ENCODE results near the gene LIPM.
"Not testable (repeated sequence)": the region's sequence is repeated elsewhere in the genome, so short reads cannot be mapped to it uniquely, and the experiment has no call there.

The LIPM gene

DNA sequence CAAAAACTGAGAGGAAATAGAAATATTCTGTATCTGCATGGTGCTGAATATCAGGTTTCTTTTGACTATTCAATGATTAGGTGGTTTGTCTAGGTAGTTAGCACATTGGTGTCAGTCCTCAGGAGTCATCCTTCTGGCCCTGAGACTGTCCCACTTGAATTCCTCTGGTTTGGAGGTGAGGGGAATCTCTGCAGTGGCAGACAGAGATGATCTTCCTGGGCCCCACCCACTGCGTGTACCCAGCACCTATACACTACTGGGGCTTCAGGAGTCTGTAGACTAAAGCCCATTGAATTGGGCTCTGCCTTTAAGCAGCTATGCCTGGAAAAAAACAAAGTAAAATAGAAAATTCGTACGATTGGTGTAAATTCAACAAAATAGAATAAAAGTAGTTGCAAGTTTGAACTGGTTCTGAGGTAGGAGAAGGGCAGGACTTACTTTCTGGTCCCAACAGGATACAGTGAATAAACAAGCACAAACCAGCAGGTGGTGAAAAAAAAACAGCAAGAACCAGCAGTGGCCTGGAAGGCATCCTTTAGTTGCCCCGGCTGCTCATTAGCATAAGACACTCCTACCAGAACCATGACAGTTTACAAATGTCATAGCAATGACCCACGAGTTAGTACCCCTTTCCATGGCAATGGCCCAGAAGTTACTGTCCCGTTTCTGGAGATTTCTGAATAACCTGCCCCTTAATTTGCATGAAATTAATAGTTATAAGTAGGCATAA, 1.7 kb downstream of the LIPM start:
- no peak for DNase-seq

DNA sequence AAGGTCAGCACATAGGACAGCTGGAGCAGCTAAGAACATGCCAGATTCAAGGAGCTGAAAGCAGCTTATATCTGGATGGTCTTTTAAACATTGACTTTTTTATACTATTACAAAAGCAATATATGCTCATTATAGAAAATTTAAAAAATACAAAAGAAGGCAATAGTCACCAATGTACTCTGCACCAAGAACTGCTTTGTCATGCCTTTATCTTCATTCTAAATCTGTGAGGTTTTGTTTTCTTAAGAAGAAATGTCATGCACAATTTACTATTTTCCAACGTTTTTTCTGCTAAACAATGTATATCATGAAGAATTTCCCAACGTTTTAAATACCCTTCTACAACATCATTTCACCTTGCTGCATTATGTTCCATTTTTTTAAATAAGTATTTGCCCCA, 2.8 kb downstream of the LIPM start:
- no peak for DNase-seq

DNA sequence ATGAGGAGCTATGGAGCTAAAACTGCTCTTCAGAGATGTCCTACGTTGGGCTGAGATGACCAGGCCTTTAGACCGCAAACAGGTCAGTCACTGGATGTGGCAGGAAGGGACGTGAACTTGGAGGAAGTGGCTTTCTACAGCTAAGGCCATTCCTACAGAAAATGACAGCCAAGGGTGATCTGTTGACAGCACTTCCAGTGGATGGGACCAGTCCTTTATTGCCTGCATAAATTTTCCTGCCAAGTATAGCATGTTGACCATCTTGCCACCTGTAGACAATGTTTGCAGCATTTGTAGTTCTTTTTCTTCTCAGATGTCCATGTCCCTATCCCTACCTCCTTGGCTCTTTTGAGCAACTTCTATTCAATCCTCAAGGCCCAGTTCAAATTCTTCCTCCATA, 3.4 kb downstream of the LIPM start:
- no peak for DNase-seq

DNA sequence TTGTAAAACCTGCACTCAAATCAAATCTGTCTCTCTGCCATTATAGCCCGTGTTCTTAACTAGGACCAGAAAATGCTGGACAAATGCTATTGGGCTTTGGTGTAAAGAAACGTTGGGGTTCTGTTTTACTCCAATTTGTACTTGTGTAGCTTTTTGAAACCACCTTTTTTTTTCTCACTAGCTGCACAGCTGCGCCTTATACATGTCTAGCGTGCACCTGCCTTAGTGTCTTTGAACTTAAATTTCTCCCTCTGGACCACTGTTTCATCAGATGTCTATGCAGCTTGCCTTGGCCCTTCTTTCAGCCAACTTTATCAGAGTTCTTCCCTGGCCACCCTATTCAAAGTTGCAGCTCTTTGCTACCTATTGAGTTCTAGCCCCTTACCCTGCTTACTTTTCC, 7.1 kb downstream of the LIPM start:
- DNase-seq = no peak

DNA sequence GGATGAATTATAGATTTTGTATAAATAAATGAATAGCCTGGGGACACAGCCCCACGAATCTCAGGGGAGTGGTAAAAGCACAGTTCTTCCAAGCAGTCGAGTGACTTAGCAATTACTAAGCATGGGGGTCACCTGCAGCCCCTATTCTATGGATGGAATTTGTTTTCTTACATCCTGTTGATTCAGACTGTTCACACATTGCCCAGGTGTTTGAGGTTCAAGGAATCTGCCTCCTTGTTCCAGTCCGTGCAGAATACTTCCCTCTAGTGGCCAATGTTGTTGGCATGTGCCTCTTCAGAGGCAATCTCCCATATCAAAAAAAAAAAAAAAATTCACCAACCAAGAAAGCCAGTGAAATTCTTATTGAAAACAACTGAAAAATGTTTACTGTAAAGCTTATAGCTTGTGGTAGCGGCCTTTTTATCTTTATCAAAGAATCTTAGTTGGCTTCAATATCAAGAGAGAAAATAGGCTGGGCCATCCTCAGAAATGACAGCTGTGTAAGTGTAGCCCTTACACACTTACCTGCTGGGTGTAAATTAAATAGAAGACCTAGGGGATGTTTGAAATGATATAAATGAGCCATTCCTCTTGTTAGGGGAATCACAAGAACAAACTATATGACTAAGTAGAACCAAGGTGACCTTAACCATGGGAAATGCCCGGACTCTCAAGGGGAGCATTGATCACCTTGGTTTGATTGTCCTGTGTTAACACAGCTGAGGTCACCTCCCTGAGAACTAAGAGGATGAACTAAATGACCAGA, 7.8 kb downstream of the LIPM start:
- DNase-seq = peak in 1 of 14 donors; percentile 23

DNA sequence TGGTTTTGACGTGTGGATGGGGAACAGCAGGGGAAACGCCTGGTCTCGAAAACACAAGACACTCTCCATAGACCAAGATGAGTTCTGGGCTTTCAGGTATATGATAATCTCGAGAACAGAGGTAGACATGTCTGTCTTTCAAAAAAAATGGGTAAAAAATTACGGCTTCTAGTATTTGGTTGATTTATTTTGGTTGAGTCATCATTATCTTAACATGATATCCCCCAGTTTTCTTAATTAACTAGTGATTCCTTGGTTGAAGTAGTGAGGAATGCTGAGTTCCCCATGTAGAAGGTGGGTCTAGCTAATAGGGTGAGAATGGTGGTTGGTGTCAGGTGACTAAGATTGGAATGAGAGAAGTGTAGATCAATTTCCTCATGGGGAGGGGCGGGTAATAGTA, 10.7 kb downstream of the LIPM start:
- DNase-seq = no peak

DNA sequence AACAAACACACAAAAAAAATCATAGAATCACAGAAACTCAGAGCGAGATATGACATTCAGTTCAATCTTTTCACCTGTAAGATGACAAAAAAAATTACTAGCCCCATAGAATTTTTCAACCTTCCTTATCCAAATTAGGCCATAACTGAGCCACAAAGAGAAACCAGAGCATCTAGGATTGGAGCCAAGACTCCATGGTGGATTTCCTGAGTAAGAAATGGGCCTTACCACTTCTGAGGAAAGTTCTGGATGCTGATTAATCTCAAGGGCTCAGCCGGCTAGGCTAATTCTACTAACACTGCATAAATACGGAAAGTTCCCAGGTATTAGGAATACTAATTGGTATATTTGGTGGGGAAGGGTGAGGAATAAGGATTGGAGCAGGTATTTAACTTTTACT, 16.8 kb downstream of the LIPM start:
- no peak for DNase-seq

DNA sequence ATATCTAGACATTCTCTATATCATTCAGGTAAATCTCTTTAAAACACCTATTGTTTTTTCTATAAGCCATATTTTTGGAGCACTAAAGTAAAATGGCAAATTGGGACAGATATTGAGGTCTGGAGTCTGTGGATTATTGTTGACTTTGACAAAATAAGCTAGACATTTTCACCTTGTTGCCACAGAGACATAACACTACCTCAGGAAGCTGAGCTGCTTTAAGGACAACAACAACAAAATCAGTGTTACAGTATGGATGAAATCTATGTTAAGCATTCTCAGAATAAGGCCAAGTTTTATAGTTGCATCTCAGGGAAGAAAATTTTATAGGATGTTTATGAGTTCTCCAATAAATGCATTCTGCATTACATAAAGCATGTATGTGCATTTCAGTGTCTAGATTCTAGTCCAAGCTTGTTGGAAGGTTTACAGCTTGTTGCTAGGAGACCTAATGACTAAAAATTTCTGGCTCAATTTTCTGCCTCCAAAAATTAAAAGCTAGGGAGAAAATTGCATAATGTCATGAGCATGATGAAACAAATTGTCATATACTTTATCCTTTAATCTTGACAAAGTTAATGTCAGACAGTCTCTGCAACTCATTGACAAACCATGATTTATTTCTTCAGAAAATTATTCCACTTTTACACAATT, 18.3 kb downstream of the LIPM start:
- peak in 1 of 14 donors; percentile 5 for DNase-seq

DNA sequence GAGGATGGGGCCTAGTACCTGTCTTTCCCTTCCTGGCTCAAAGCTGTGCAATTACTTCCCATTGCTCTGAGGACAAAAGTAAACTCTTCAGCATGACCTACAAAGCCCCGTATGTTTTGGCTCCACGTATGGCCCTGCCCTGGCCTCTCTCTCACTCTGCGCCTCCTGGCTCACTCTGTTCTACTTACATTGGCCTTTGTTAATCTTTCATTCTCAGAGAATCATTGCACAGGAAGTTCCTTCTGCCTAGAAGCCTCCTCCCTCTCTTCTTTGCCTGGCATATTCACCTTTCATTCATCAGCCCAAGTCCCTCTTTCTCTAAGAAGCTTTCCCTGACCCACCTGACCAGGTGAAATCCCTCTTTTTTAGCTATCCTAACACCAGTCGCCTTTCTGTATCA, 23.9 kb downstream of the LIPM start:
- DNase-seq = no peak

DNA sequence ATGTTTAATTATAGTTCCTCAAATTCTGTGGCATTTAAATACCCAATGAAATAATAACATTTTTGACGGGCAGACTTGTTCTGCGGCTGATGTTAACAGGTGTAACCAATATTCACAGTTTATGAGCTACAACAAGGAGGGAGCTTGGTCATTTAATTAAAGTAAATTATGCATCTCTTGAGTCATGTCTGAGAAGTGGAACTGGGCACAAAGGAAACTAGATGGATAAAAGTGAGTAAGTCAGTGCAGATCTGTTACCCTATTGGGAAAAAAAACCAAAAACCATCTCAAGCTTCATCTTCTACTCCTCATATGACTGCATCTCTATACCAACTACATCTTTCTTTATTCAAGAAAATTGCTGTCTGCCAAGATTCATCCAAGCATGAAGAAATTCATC, 25.1 kb downstream of the LIPM start:
- DNase-seq = no peak

DNA sequence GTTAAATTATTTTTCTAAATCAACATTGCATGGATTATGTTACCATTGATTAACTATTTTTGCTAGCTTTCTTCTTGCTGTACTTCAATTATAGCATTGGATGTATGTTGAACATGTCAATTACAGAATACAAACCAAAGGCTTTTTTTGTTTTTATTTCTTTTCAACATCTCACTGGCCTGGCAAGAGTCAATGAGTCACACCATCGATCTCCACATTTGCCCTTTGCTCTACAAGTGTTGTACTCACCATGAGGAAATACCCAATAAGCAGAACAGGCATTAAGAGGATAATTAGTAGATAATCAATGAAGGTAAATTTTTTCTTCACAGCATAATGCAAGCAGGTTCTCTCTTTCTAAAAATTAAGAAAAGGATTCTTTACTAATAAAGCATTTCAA, 25.8 kb downstream of the LIPM start:
- DNase-seq = no peak

DNA sequence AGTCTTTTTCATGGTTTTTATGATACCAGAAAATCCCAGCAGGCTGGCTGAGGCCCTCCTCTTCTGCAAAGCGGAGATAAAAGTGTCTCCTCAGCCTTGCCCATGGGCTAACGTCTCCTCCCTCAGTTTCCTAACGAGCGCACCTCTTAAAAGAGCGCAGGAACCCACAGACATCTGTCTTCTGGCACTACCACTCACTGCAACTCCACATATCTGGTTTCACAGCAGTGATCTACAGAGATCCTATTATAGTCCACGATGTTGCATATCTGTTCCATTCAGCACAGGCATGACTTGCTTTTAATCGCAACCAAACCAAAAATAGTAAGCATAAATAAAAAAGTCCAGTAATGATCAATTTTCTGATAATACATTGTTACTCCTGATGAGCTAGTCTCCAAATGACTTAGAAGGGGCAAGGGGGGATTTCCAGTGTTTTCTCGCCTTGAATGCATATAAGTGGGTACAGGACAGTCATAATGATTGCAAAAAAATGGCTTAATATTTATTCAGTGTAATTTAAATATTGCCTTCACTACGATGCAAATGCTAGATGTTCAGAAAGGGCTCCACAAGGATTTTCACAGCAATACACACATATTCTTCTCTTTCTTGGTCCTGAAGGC, 28.2 kb downstream of the LIPM start:
- DNase-seq = no peak

DNA sequence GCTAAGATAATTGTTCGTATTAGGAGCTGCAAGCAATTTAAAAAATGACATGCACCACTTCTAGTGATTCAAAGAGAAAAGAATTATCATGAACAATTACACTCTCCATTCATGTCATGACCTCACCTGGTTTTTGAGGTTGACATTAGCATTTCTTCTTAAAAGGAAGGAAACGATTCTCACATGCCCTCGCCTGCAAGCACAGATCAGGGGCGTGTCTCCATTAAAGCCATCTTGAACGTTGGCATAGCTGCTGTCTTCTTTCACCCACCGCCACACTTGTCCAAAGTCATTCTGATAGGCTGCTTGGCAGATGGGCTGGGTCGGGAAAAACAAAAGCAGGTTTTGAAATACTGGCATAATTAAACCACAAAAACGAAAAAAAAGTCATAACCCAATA, 29.2 kb downstream of the LIPM start:
- no peak for DNase-seq

DNA sequence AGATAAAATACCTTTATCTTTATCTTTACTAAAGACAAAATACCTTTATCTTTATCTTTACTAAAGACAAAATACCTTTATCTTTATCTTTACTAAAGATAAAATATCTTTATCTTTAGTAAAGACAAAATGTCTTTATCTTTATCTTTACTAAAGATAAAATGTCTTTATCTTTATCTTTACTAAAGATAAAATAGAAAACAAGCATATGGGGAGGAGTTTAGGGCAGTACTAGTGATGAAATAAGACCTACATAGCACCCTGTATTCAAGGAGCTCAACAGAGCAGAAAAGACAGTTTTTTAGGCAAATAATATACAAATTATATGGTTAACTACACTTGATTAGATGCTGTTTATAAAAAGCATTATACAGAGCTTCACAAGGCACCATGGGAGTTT, 29.8 kb downstream of the LIPM start:
- DNase-seq = no peak

DNA sequence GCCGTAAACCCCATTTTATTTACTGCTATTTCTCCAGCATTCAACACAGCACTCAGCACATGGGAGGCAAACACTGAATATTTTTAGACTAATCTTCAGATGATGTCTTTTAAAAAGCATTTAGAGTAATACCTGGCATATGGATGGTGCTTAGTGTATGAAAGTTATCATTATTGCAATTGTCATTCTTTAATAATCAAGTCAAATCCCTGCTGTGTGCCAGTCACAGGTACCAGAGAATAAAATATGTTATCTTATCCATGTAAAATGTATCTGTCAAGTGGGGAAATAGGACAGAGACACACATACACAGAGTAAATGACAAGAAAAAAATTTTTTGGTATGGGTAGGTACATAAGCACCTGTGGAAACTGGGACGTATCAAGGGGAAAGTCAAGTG, 30.6 kb downstream of the LIPM start:
- no peak for DNase-seq

DNA sequence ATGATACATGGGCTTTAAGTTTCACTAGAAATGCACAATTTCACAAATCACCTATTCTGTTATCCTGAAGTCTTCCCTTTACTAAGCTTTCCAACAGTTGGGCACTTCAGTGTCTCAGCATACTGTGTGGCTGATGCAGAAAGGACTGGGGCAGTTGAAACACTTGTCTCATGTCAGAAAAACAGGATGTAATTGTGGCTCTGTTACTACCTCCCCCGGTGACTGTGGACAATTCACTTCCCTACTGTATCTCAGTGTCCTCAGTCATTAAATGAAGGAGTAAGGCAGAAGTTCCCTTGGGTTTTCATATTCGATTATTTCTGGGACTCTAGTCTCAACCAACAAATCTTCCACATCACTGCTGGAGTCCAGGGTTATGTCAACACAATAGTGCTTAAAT, 31.2 kb downstream of the LIPM start:
- no peak for DNase-seq

DNA sequence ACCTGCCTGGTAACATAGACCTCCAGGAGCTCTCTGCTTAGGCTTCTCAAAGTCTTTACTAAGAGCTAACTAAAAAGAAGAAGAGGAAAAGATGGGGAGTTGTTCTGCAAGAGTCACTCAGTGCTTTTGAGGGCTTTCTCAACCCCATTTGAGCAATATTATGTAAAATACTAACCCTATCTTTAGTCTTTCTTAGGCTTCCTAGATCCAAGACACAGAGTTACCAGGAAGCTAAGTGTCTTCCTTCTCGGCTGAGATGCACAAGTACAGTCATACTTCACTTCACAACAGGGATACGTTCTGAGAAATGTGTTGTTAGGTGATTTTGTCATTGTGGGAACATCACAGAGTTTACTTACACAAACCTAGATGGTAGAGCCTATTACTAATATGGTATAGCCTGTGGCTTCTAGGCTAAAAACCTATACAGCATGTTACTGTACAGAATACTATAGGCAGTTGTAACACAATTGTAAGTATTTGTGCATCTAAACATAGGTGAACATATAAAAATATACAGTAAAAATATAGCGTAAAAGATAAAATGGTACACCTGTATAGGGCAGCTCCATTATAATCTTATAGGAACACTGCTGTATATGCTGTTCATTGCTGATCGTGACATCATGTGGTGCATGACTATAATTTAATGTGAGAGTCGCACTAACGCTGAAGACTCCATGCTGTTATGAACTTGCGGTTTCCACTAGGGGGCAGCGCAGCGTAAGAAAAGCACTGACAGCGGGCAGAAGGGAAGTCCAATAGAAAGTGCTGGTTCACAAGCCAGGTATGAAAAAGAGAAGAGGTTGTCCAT, 32.8 kb downstream of the LIPM start:
- DNase-seq = peak in 13 of 14 donors; percentile 3 to 75 (median 49)

DNA sequence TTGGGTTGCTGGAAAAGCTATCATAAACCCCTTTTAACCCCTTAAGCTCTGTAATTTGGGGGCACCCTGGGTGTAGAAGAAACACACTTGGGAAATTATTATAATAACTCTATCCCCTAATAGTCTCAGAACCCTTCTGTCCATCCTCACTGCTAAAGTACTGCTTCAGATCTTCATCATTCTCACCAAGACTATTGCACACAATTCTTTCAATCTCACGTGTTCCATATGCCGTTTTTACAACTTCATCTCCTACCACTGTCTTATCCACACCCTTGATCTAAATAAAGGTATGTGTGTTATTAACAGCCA, 33.3 kb downstream of the LIPM start:
- DNase-seq = no peak

DNA sequence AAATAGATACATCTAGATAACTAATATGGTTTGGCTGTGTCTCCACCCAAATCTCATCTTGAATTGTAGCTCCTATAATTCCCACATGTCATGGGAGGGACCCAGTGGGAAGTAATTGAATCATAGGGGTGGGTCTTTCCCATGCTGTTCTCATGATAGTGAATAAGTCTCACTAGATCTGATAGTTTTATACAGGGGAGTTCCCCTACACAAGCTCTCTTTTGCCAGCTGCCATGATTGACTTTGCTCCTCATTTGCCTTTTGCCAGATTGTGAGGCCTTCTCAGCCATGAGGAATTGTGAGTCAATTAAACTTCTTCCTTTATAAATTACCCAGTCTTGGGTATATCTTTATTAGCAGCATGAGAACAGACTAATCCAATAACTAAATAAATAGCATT, 35.1 kb downstream of the LIPM start:
- not testable (repeated sequence) for DNase-seq

DNA sequence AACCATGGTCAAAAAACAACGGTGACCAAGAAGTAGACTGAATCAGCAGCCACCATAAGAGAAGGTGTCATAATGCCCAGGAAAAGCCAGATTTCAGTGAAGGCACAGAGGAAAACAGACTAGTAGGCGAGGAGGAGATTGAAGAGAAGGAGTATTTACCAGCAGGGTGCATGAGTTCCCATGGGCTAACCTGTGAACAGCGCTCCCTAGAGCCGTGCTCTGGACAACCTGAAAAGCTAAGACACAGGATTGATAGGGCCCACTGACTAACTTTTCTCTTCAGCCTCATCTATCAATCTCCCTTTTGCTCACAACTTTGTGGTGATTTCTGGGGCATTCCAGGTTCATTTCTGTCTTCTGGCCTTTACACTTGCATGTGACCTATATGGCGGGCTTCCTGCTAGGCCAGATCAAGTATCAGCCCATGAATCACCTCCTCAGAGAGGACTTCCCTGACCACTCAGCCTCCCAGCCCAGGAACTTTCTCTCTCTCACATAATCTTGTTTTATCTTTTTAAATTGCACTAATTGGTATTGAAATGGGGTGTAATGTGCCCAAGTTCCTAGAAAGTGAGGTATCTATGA, 36.3 kb downstream of the LIPM start:
- DNase-seq = no peak

DNA sequence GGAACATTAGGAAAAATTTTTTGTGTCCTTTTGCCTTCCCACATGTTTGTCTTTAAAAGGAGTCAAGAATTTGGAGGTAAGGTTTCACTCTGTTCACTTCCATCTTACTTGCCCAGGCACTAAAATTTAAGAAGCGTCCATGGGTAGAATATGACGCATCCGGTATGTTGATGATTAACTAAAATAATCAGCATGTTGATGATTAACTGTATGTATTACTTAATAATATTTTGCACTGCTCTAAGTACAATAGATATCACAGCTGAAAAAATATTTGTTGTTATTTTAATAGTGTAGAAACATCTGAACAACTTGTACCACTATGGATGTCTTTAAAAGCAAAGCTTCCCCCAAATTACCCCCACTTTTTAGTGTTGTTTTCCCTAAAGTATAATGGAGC, 37.6 kb downstream of the LIPM start:
- no peak for DNase-seq

DNA sequence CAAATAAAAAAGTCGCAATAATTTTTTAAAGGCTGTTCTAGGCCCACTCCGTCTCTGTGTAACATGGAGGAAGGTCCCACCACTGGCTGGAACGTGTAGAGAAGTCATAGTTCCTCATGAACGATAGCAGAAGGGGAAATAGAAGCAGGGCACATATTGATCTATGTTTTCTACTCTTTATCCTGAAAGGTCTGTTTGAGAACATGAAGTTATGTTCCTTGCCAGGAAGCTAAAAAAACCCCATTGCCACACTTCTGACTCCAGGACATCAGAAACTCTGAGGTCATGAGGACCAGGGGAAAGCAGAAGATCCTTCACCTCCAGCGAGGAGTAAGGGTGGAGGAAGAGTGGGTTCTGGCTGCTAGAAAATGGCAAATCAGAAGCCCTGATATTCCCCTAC, 38.4 kb downstream of the LIPM start:
- DNase-seq = no peak

All from C1 segment of cervical spinal cord (tissue), 14 donors.